Naive thymus-derived CD4-positive, alpha-beta T cell (primary cell): ENCODE data around the gene HLCS. TPM values are rescaled to one million over a fixed set of nuclear protein-coding genes. Genes with fewer than 3 reads are reported as not detected.

Experiments
- ATAC-seq: fragments of 150-1000 bp; cut with Tn5 transposase; 2 replicates; pipeline ENCODE4 v1.10.0; 2021; ENCODE audit warnings: mild to moderate bottlenecking, moderate library complexity
- CTCF ChIA-PET: fragments of 350-600 bp; sonication (Branson Sonifier 250); formaldehyde crosslinking; loops from one replicate; lab custom pipeline; 2021; ENCODE audit warnings: antibody characterized with exemption; lab: Charles Lee
- POLR2A ChIA-PET: fragments of 350-600 bp; sonication (Branson Sonifier 250); formaldehyde crosslinking; loops from one replicate; lab custom pipeline; 2021; ENCODE audit warnings: antibody characterized with exemption, inconsistent platforms; lab: Charles Lee
- DNase-seq, 9 donors: peaks; one replicate each; pipeline versions ENCODE4 v3.0.0 to v3.0.0-alpha.2; 2020 to 2022; ENCODE audit warnings: mixed read lengths in 1 of 9
- H3K27ac ChIP-seq: one replicate; pipeline ENCODE4 v1.7.0; 2013; ENCODE audit warnings: mild to moderate bottlenecking, low read depth, low read length, moderate library complexity
- H3K27me3 ChIP-seq, 2 donors: one replicate each; pipeline ENCODE4 v1.7.0; 2013; ENCODE audit warnings: low read length in 2 of 2, mild to moderate bottlenecking in 2 of 2, moderate library complexity in 2 of 2; ENCODE audit not compliant: control insufficient read depth in 2 of 2, insufficient read depth in 2 of 2
- H3K36me3 ChIP-seq, 3 experiments: 1 replicate in 2 of 3; 2 replicates in 1 of 3; pipeline ENCODE4 v1.7.0; 2013; ENCODE audit warnings: low read length in 3 of 3, mild to moderate bottlenecking in 3 of 3, moderate library complexity in 1 of 3; ENCODE audit not compliant: insufficient read depth in 3 of 3, control insufficient read depth in 2 of 3
- H3K4me1 ChIP-seq, 2 donors: one replicate each; pipeline ENCODE4 v1.7.0; 2013; ENCODE audit warnings: low read length in 2 of 2, mild to moderate bottlenecking in 2 of 2, moderate library complexity in 1 of 2; ENCODE audit not compliant: control insufficient read depth in 2 of 2, insufficient read depth in 2 of 2
- H3K4me3 ChIP-seq: 2 replicates; pipeline ENCODE4 v1.7.0; 2013; ENCODE audit warnings: mild to moderate bottlenecking, low read length
- H3K9me3 ChIP-seq, 3 experiments: 1 replicate in 2 of 3; 2 replicates in 1 of 3; pipeline ENCODE4 v1.7.0; 2013; ENCODE audit warnings: low read length in 3 of 3; ENCODE audit not compliant: control insufficient read depth in 2 of 3
- H3K27ac Mint-ChIP-seq, 9 donors: one replicate each; pipeline ENCODE4 v1.8.0; 2020 to 2022; ENCODE audit warnings: mixed read lengths in 9 of 9, mild to moderate bottlenecking in 8 of 9, moderate library complexity in 5 of 9, inconsistent platforms in 2 of 9
- H3K27me3 Mint-ChIP-seq, 5 donors: one replicate each; pipeline ENCODE4 v1.8.0; 2021 to 2022; ENCODE audit warnings: mixed read lengths in 5 of 5, mild to moderate bottlenecking in 1 of 5
- H3K36me3 Mint-ChIP-seq, 5 donors: one replicate each; pipeline ENCODE4 v1.8.0; 2020 to 2022; ENCODE audit warnings: mixed read lengths in 5 of 5, mild to moderate bottlenecking in 3 of 5, inconsistent platforms in 1 of 5
- H3K4me1 Mint-ChIP-seq, 7 donors: one replicate each; pipeline ENCODE4 v1.8.0; 2020 to 2022; ENCODE audit warnings: mixed read lengths in 7 of 7, mild to moderate bottlenecking in 3 of 7, inconsistent platforms in 1 of 7
- H3K4me3 Mint-ChIP-seq, 10 donors: one replicate each; pipeline ENCODE4 v1.8.0; 2020 to 2022; ENCODE audit warnings: mild to moderate bottlenecking in 10 of 10, mixed read lengths in 10 of 10, moderate library complexity in 6 of 10, inconsistent platforms in 2 of 10
- H3K9me3 Mint-ChIP-seq, 11 donors: one replicate each; pipeline ENCODE4 v1.8.0; 2020 to 2022; ENCODE audit warnings: mixed read lengths in 11 of 11, mild to moderate bottlenecking in 4 of 11, inconsistent platforms in 1 of 11, moderate library complexity in 1 of 11
- intact Hi-C, 2 donors: fragments of 100-400 bp; cut with micrococcal nuclease; formaldehyde crosslinking; loops; one replicate each; pipeline ENCODE4 v1.15.1; 2023
- polyA plus RNA-seq, 2 donors: library from polyadenylated mRNA; unstranded; fragments of 300-500 nt; fragmentation: Illumina TruSeq; gene quantifications; one replicate each; pipeline ENCODE4 v1.2.3, GENCODE V29; 2021
- total RNA-seq, 6 experiments: library from RNA in 5 of 6; stranded (reverse) in 5 of 6; gene quantifications; 1 replicate in 5 of 6; 2 replicates in 1 of 6; pipeline ENCODE4 v1.2.3 and lab custom pipeline; 2021 to 2026

HLCS gene
- total and polyA plus RNA-seq, 7 experiments from 2014 or later = 7.0 to 19.3 (median 9.0) TPM

- H3K4me1 ChIP-seq = no peaks in the 10 kb centered on the region
- H3K36me3 Mint-ChIP-seq = peaks cover 0 to 18% (median 0%) of the 10 kb centered on the region in 5 donors
- no peaks in the 10 kb centered on the region for H3K9me3 ChIP-seq
- ChIA-PET CTCF (interaction anchor here (0.6 kb wide), 1 partner anchor 88 kb away, joined by 3 read pairs; no protein-coding TSS in a partner anchor), POLR2A (interaction anchor here (0.5 kb wide), 2 partner anchors 22 to 251 kb away, joined by 3 to 4 read pairs; no protein-coding TSS in a partner anchor)
- H3K9me3 Mint-ChIP-seq = no peaks in the 10 kb centered on the region
- H3K27ac ChIP-seq = no peak overlapping the region
- DNase-seq (peak in 3 of 9 donors; percentile 5 to 21 (median 13)), ATAC-seq (no peak)
- no peaks in the 10 kb centered on the region for H3K27me3 ChIP-seq
- intact Hi-C loops = loop anchor here in 1 of 2 donors (1.0 kb wide), 1 partner anchor 269 kb away; no protein-coding TSS in a partner anchor
- no peaks in the 10 kb centered on the region for H3K36me3 ChIP-seq
- H3K4me3 ChIP-seq = no peak overlapping the region
- H3K27me3 Mint-ChIP-seq = no peaks in the 10 kb centered on the region
- peak overlapping the region in 1 of 9 donors; percentile 22 for H3K27ac Mint-ChIP-seq
- H3K4me1 Mint-ChIP-seq = peaks cover 0 to 16% (median 3%) of the 10 kb centered on the region in 7 donors
- H3K4me3 Mint-ChIP-seq = no peak overlapping the region
Measured at GRCh38 chr21:36854391-36854790, 112.1 kb downstream of the HLCS start.

DNA sequence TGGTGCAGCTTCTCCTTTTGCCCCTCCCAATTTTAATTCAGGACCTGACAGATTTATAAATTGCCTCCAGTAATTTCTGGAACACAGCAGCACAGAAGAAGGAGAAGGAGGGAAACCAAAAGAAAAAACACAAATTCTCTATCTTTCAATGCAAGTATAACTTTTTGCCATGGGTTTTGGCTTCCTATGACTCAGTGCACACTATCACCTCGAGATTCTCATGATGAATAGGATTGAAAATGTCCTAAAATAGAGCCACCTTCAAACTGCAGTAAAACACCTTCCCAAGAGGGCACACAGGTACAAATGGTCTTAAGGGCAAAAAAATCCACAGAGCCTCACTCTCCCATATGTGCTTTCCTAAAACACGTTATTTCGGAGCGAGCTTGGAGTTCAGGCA is 113.6 kb downstream of the HLCS start:
- Mint-ChIP-seq H3K4me1 (peaks cover 0 to 14% (median 0%) of the 10 kb centered on the region in 7 donors), H3K9me3 (no peaks in the 10 kb centered on the region), H3K27ac (no peak overlapping the region), H3K4me3 (no peak overlapping the region), H3K36me3 (peaks cover 0 to 14% (median 0%) of the 10 kb centered on the region in 5 donors), H3K27me3 (peaks cover 0 to 3% (median 0%) of the 10 kb centered on the region in 5 donors)
- intact Hi-C loops = loop anchor here in 1 of 2 donors (2.0 kb wide), 1 partner anchor 348 kb away; no protein-coding TSS in a partner anchor
- DNase-seq (no peak), ATAC-seq (no peak)
- ChIA-PET CTCF (no interaction called here), POLR2A (no interaction called here)
- Histone ChIP-seq H3K4me1 (no peaks in the 10 kb centered on the region), H3K27ac (no peak overlapping the region), H3K4me3 (no peak overlapping the region), H3K27me3 (no peaks in the 10 kb centered on the region), H3K9me3 (no peaks in the 10 kb centered on the region), H3K36me3 (no peaks in the 10 kb centered on the region)

DNA sequence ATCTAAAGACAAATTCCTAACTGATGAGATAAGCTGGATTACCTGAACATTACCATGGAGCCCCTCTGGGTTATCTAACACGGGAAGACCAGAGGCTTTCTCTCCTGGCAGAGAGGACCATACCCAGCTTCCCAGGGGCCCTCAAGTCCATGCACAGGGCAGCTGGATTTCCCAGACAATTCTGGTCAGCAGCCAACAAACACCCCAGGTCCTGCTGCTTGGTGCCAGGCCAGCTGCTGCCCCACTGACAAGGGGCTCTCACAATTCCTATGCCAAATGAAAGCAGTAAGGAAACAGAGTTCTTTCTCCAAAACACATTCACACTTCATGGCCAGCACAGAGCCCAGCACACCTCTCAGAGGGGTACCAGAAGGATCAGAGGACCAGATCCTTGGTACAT is 114.2 kb downstream of the HLCS start:
- H3K36me3 ChIP-seq = no peaks in the 10 kb centered on the region
- peaks cover 0 to 14% (median 0%) of the 10 kb centered on the region in 7 donors for H3K4me1 Mint-ChIP-seq
- no peak for DNase-seq
- POLR2A ChIA-PET = no interaction called here
- no peaks in the 10 kb centered on the region for H3K4me1 ChIP-seq
- no peak overlapping the region for H3K4me3 Mint-ChIP-seq
- H3K36me3 Mint-ChIP-seq = peaks cover 0 to 14% (median 0%) of the 10 kb centered on the region in 5 donors
- H3K4me3 ChIP-seq = no peak overlapping the region
- no peaks in the 10 kb centered on the region for H3K9me3 ChIP-seq
- H3K9me3 Mint-ChIP-seq = no peaks in the 10 kb centered on the region
- no peaks in the 10 kb centered on the region for H3K27me3 ChIP-seq
- no peak overlapping the region for H3K27ac ChIP-seq
- intact Hi-C loops = loop anchor here in 1 of 2 donors (2.0 kb wide), 1 partner anchor 347 kb away; no protein-coding TSS in a partner anchor
- CTCF ChIA-PET = no interaction called here
- no peak overlapping the region for H3K27ac Mint-ChIP-seq
- ATAC-seq = no peak
- H3K27me3 Mint-ChIP-seq = peaks cover 0 to 3% (median 0%) of the 10 kb centered on the region in 5 donors

- Mint-ChIP-seq H3K4me1 (peaks cover 0 to 7% (median 0%) of the 10 kb centered on the region in 7 donors), H3K9me3 (no peaks in the 10 kb centered on the region), H3K27ac (no peak overlapping the region), H3K27me3 (peaks cover 0 to 3% (median 0%) of the 10 kb centered on the region in 5 donors), H3K4me3 (no peak overlapping the region), H3K36me3 (peaks cover 0 to 10% (median 0%) of the 10 kb centered on the region in 5 donors)
- Histone ChIP-seq H3K4me3 (no peak overlapping the region), H3K36me3 (no peaks in the 10 kb centered on the region), H3K4me1 (no peaks in the 10 kb centered on the region), H3K27me3 (no peaks in the 10 kb centered on the region), H3K27ac (no peak overlapping the region), H3K9me3 (no peaks in the 10 kb centered on the region)
- ATAC-seq = no peak
- POLR2A ChIA-PET = no interaction called here
- DNase-seq = no peak
- intact Hi-C loops = no loop called here
- CTCF ChIA-PET = no interaction called here
Measured at GRCh38 chr21:36851121-36851520, 115.3 kb downstream of the HLCS start.

- ATAC-seq = no peak
- no peak overlapping the region for H3K4me3 ChIP-seq
- Mint-ChIP-seq H3K36me3 (peaks cover 0 to 10% (median 0%) of the 10 kb centered on the region in 5 donors), H3K4me1 (peaks cover 0 to 7% (median 0%) of the 10 kb centered on the region in 7 donors), H3K9me3 (no peaks in the 10 kb centered on the region), H3K4me3 (no peak overlapping the region), H3K27me3 (peaks cover 0 to 3% (median 0%) of the 10 kb centered on the region in 5 donors), H3K27ac (no peak overlapping the region)
- no peaks in the 10 kb centered on the region for H3K36me3 ChIP-seq
- no peak for DNase-seq
- ChIA-PET POLR2A (no interaction called here), CTCF (no interaction called here)
- no peaks in the 10 kb centered on the region for H3K27me3 ChIP-seq
- H3K9me3 ChIP-seq = no peaks in the 10 kb centered on the region
- intact Hi-C loops = no loop called here
- H3K4me1 ChIP-seq = no peaks in the 10 kb centered on the region
- H3K27ac ChIP-seq = no peak overlapping the region
Measured at GRCh38 chr21:36850372-36850771, 116.1 kb downstream of the HLCS start.

GRCh38 chr21:36849461-36850105 is 116.9 kb downstream of the HLCS start:
- H3K27ac ChIP-seq = no peak overlapping the region
- no peaks in the 10 kb centered on the region for H3K9me3 Mint-ChIP-seq
- H3K27ac Mint-ChIP-seq = peak overlapping the region in 1 of 9 donors; percentile 4
- no peaks in the 10 kb centered on the region for H3K27me3 ChIP-seq
- no peak overlapping the region for H3K4me3 ChIP-seq
- ChIA-PET CTCF (no interaction called here), POLR2A (no interaction called here)
- H3K4me3 Mint-ChIP-seq = no peak overlapping the region
- no peaks in the 10 kb centered on the region for H3K36me3 ChIP-seq
- H3K9me3 ChIP-seq = no peaks in the 10 kb centered on the region
- ATAC-seq (no peak), DNase-seq (no peak)
- intact Hi-C loops = no loop called here
- H3K36me3 Mint-ChIP-seq = peaks cover 0 to 10% (median 0%) of the 10 kb centered on the region in 5 donors
- no peaks in the 10 kb centered on the region for H3K4me1 ChIP-seq
- H3K27me3 Mint-ChIP-seq = peaks cover 0 to 3% (median 0%) of the 10 kb centered on the region in 5 donors
- H3K4me1 Mint-ChIP-seq = peaks cover 0 to 7% (median 0%) of the 10 kb centered on the region in 7 donors
